Measurements from ENCODE around the gene ULK1. TPM values are rescaled to one million over a fixed set of nuclear protein-coding genes. Genes with fewer than 3 reads are reported as not detected.

Gene ULK1
- total and polyA plus RNA-seq, 10 donors = 9.9 to 60.7 (median 46.7) TPM

DNA sequence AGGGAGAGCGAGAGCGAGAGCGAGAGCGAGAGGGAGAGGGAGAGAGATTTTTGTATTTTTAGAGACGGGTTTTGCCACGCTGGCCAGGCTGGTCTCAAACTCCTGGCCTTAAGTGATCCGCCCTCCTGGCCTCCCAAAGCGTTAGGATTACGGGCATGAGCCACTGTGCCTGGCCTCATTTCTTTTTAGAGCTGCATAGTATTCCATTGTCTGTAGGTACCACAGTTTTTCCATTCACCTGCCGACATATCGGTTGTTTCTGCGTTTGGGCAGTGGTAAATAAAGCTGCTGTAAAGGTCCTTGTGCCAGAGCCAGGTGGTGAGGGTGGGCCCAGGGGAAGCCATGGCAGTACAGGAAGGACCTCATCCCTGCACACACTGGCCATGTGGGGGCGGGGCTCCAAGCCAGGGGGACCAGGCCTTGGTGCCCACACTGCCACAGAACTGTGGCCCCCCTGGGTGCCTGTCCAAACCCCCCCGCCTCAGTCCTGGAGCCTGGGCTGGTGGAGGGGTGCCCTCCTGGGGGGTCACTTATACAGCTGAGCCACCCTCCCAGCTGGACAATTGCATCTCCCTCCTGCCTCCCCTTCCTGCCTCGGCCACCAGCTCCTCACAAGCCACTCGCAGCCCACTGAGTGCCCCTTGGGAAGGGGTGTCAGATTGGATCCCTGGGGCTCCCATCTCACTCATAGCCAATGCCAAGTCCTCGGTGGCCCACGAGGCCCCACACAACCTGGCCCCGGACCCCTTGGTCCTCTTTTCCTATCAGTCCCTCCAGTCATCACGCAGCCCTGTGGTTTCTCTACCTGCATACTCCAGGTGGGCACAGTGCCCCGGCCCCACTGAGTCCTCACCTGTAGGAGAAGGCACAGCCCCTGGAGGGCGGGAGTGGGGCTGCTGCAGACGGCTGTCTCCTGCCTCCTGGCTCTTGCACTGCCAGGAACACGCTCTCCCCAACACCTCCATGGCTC lies 33.0 kb downstream of the ULK1 start:
- Histone ChIP-seq H3K36me3 (peaks cover 0 to 25% (median 11%) of the 10 kb centered on the region in 6 donors), H3K4me3 (peak overlapping the region in 1 of 8 donors; percentile 96), H3K27ac (peak overlapping the region in 2 of 8 donors; percentile 92 to 94), H3K4me1 (peaks cover 20 to 79% (median 50%) of the 10 kb centered on the region in 6 donors), H3K27me3 (replicated peaks in 1 of 7) (no peaks in the 10 kb centered on the region), H3K9me3 (no peaks in the 10 kb centered on the region)
- intact Hi-C loops (cut with DNase I; ENCODE audit: low total_unique reads) = no loop called here
- WGBS, 5 donors = 78 to 98% (median 95%) methylated on average over 21 to 24 of the region's 24 CpGs
- TF ChIP-seq, protein P1, sequence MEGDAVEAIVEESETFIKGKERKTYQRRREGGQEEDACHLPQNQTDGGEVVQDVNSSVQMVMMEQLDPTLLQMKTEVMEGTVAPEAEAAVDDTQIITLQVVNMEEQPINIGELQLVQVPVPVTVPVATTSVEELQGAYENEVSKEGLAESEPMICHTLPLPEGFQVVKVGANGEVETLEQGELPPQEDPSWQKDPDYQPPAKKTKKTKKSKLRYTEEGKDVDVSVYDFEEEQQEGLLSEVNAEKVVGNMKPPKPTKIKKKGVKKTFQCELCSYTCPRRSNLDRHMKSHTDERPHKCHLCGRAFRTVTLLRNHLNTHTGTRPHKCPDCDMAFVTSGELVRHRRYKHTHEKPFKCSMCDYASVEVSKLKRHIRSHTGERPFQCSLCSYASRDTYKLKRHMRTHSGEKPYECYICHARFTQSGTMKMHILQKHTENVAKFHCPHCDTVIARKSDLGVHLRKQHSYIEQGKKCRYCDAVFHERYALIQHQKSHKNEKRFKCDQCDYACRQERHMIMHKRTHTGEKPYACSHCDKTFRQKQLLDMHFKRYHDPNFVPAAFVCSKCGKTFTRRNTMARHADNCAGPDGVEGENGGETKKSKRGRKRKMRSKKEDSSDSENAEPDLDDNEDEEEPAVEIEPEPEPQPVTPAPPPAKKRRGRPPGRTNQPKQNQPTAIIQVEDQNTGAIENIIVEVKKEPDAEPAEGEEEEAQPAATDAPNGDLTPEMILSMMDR (IDR thresholded peaks at IDR 0.05 in 8 of 11, conservative IDR thresholded peaks at IDR 0.05 in 3 of 11) = no peak
- TF ChIP-seq POLR2AphosphoS5 (IDR thresholded peaks at IDR 0.05) = no peak
- no peak for TF ChIP-seq POLR2A (IDR thresholded peaks at IDR 0.05)
- no peak for DNase-seq

- H3K4me3 ChIP-seq = peak overlapping the region; percentile 62 to 96 (median 84)
- H3K4me1 ChIP-seq = peaks cover 20 to 73% (median 43%) of the 10 kb centered on the region in 6 donors
- H3K9me3 ChIP-seq = no peaks in the 10 kb centered on the region
- no peak for DNase-seq
- H3K27me3 ChIP-seq (replicated peaks in 1 of 7) = no peaks in the 10 kb centered on the region
- H3K36me3 ChIP-seq = peaks cover 0 to 26% (median 18%) of the 10 kb centered on the region in 6 donors
- WGBS, 5 donors = 30 to 35% (median 32%) methylated on average over 30 to 33 of the region's 33 CpGs
- TF ChIP-seq POLR2AphosphoS5 (IDR thresholded peaks at IDR 0.05) = no peak
- no peak for TF ChIP-seq POLR2A (IDR thresholded peaks at IDR 0.05)
- intact Hi-C loops (cut with DNase I; ENCODE audit: low total_unique reads) = no loop called here
- H3K27ac ChIP-seq = peak overlapping the region; percentile 86 to 96 (median 92)
Measured at GRCh38 chr12:131928080-131928710, 33.8 kb downstream of the ULK1 start.

- peak within 1 kb of the TSS; percentile 86 to 96 (median 92) for H3K27ac ChIP-seq
- 0 to 1% (median 1%) methylated on average over 46 to 84 of the region's 84 CpGs for WGBS, 5 donors
Measured at GRCh38 chr12:131928711-131929580, 34.5 kb downstream of the ULK1 start, which contains the start of gene PUS1. Gene PUS1 (plus strand): TSS chr12:131929276. CDS start chr12:131929723, 447 bp downstream.

More at GRCh38 chr12:131928711-131929580, 34.5 kb downstream of the ULK1 start, which contains the start of gene PUS1:
- peak within 1 kb of the TSS; percentile 62 to 96 (median 84) for H3K4me3 ChIP-seq
- TF ChIP-seq POLR2AphosphoS5 (IDR thresholded peaks at IDR 0.05) (peak; percentile 93 to 96 (median 95)), POLR2A (IDR thresholded peaks at IDR 0.05) (peak in 2 of 3 donors; percentile 19 to 24)
- TF ChIP-seq, protein P1 (IDR thresholded peaks at IDR 0.05 in 8 of 11, conservative IDR thresholded peaks at IDR 0.05 in 3 of 11) = no peak
- intact Hi-C loops (cut with DNase I; ENCODE audit: low total_unique reads) = no loop called here
- no peaks in the 10 kb centered on the region for H3K27me3 ChIP-seq (replicated peaks in 1 of 7)
- peaks cover 19 to 66% (median 36%) of the 10 kb centered on the region in 6 donors for H3K4me1 ChIP-seq
- peaks cover 2 to 31% (median 25%) of the 10 kb centered on the region in 6 donors for H3K36me3 ChIP-seq
- H3K9me3 ChIP-seq = no peaks in the 10 kb centered on the region
- peak; percentile 98 for DNase-seq

All from spleen (tissue), 11 donors.